ENCODE results near the gene NEU4. TPM values are rescaled to one million over a fixed set of nuclear protein-coding genes. Genes with fewer than 3 reads are reported as not detected.

NEU4 gene
- total RNA-seq, 1 experiment from 2014 or later, result not detected

DNA sequence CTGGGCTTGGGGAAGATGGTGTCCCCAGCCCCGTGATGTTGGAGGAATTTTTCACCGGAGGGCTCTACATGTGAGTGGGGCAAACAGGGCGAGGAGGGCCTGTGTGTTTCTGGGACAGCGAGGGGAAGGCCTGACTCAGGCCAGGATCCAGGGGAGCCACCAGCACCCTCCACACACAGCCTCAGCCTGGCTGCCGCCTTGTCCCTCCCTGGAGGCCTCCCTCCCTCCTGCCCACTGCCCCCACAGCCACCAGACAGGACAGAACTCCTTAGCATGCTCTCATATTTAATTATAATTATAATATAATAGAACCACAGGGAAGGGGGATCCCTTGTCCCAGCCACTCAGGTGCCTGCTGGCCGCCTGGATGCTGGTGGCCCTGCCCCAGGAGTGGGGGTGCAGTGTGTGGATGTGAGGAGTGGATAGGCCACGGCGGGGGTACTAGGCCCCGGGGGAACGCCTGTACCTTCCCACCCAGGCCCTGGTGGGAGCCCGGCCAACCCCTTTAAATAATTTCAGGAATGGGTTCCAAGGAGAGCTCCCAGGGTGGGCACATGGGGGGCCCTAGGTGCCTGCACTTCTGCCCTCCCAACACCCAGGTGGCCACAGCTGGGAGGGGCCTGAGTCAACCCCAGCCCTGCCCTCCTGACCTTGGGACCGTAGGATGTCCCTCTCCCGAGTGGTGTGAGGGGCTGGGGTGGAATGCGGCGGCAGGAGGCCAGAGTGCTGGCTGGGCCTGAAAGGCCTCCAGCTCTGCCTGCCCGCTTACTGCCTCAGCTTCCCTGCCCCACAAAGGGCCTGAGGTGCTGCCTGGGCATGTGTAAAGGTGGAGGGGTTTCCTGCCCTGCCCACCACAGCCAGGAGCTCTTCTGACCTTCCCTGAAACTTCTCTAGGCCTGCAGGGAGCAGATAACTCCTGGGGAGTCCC is 40.9 kb downstream of the NEU4 start:
- Mint-ChIP-seq H3K27ac (ENCODE audit: low read depth, unreplicated experiment) (no peak overlapping the region), H3K4me1 (ENCODE audit: insufficient read depth, unreplicated experiment) (no peaks in the 10 kb centered on the region), H3K9me3 (ENCODE audit: unreplicated experiment) (no peaks in the 10 kb centered on the region), H3K36me3 (ENCODE audit: insufficient read depth, unreplicated experiment) (no peaks in the 10 kb centered on the region), H3K4me3 (ENCODE audit: unreplicated experiment) (no peak overlapping the region), H3K27me3 (ENCODE audit: insufficient read depth, unreplicated experiment) (peaks cover 23% of the 10 kb centered on the region)
- intact Hi-C loops (cut with micrococcal nuclease), result no loop called here
- BruUV-seq (replicated peaks), result no TSS peak
- TF ChIP-seq, protein P1, sequence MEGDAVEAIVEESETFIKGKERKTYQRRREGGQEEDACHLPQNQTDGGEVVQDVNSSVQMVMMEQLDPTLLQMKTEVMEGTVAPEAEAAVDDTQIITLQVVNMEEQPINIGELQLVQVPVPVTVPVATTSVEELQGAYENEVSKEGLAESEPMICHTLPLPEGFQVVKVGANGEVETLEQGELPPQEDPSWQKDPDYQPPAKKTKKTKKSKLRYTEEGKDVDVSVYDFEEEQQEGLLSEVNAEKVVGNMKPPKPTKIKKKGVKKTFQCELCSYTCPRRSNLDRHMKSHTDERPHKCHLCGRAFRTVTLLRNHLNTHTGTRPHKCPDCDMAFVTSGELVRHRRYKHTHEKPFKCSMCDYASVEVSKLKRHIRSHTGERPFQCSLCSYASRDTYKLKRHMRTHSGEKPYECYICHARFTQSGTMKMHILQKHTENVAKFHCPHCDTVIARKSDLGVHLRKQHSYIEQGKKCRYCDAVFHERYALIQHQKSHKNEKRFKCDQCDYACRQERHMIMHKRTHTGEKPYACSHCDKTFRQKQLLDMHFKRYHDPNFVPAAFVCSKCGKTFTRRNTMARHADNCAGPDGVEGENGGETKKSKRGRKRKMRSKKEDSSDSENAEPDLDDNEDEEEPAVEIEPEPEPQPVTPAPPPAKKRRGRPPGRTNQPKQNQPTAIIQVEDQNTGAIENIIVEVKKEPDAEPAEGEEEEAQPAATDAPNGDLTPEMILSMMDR (IDR thresholded peaks at IDR 0.05; ENCODE audit: unreplicated experiment), result no peak
- POLR2A ChIA-PET, result no interaction called here
- no peak for DNase-seq (ENCODE audit: unreplicated experiment)
- CTCF ChIA-PET, result interaction anchor here (0.6 kb wide), 1 partner anchor 175 kb away, joined by 3 read pairs; no protein-coding TSS in a partner anchor

DNA sequence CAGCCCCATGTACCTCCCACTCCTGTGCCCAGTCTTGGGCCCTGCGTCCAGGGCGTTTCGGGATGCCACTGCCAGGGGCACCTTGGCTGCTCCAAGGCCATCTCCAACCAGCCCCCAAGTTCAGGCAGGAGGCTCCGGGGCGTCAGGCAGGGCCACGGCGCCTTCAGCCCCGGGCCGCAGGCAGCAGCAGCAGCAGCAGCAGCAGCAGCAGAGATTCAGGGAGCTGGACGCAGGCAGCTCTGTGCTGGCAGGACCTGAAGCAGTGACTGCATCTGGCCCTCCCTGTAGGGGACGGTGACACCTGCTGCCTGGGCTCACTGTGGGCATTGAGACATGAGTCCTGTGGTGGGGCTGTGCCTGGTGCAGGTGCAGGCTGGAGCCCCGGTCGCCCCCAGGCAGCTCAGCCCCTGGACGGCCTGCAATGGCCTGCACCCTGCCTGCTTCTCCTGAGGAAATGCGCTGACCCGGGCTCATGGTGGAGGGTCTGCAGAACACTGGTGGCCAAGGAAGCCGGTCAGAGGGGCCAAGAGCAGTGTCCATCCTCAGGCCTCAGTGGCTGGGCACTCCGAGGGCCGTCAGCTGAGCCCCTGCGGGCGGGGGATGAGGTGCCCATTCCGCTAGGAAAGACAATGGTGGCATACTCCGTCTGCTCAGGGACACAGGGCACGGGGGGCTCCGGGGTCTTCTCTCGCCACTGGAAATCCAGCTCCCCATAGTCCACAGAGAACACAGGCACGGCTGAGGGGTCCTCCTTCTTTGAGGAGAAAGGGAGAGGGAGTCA is 41.7 kb downstream of the NEU4 start:
- no peak for DNase-seq (ENCODE audit: unreplicated experiment)
- H3K27me3 Mint-ChIP-seq (ENCODE audit: insufficient read depth, unreplicated experiment), result peaks cover 15% of the 10 kb centered on the region
- no TSS peak for BruUV-seq (replicated peaks)
- no peak overlapping the region for H3K27ac Mint-ChIP-seq (ENCODE audit: low read depth, unreplicated experiment)
- H3K36me3 Mint-ChIP-seq (ENCODE audit: insufficient read depth, unreplicated experiment), result no peaks in the 10 kb centered on the region
- no peak overlapping the region for H3K4me3 Mint-ChIP-seq (ENCODE audit: unreplicated experiment)
- CTCF ChIA-PET, result no interaction called here
- POLR2A ChIA-PET, result no interaction called here
- intact Hi-C loops (cut with micrococcal nuclease), result no loop called here
- TF ChIP-seq, protein P1 (IDR thresholded peaks at IDR 0.05; ENCODE audit: unreplicated experiment), result no peak
- no peaks in the 10 kb centered on the region for H3K4me1 Mint-ChIP-seq (ENCODE audit: insufficient read depth, unreplicated experiment)
- H3K9me3 Mint-ChIP-seq (ENCODE audit: unreplicated experiment), result no peaks in the 10 kb centered on the region

DNA sequence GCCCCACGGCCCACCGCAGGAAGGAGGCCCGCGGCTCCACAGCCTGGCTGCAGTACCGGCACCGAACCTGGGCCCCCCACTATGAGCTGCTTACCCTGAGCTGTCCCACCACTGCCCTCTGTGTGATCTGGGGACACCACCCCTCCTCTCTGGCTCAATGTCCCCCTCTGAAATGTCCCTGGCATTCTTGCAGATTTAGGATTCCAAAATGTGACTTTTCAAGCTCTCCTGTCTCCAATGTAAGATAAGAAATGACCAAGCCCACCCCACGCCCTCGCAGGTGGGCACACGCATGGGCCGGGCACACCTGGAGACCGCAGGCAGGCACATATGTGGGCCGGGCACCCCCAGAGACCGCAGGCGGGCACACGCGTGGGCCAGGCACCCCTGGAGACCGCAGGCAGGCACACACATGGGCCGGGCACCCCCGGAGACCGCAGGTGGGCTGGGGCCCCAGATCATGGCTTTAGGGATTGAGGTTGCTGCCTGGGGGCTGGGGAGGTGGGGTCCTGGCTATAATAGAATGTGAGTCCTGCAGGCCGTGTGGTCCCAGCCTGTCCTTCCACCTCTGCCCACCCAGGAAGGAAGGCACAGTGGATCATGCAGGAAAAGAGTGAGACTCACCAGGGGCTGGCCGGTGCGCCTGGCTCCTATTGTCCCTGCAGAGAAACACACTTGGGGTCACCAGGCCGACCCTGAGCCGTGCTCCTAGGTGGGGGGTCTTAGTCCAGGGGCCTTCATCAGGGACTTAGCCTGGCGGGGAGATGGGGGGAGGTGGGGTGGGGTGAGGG is 42.5 kb downstream of the NEU4 start:
- TF ChIP-seq, protein P1 (IDR thresholded peaks at IDR 0.05; ENCODE audit: unreplicated experiment), result no peak
- intact Hi-C loops (cut with micrococcal nuclease), result no loop called here
- Mint-ChIP-seq H3K4me1 (ENCODE audit: insufficient read depth, unreplicated experiment) (no peaks in the 10 kb centered on the region), H3K4me3 (ENCODE audit: unreplicated experiment) (no peak overlapping the region), H3K27ac (ENCODE audit: low read depth, unreplicated experiment) (no peak overlapping the region), H3K27me3 (ENCODE audit: insufficient read depth, unreplicated experiment) (peaks cover 7% of the 10 kb centered on the region), H3K36me3 (ENCODE audit: insufficient read depth, unreplicated experiment) (no peaks in the 10 kb centered on the region), H3K9me3 (ENCODE audit: unreplicated experiment) (no peaks in the 10 kb centered on the region)
- no peak for DNase-seq (ENCODE audit: unreplicated experiment)
- ChIA-PET CTCF (interaction anchor here (1.0 kb wide), 1 partner anchor 27 kb away, joined by 5 read pairs; no protein-coding TSS in a partner anchor), POLR2A (no interaction called here)
- no TSS peak for BruUV-seq (replicated peaks)
